Measurements from ENCODE around the gene TOLLIP. TPM values are rescaled to one million over a fixed set of nuclear protein-coding genes. Genes with fewer than 3 reads are reported as not detected.

The TOLLIP gene
- total and polyA plus RNA-seq, 9 of the 15 experiments (the other 6 are each of a cell fraction or from before 2014, with no cell fraction given), result 0.23 to 22.8 (median 7.1) TPM

DNA sequence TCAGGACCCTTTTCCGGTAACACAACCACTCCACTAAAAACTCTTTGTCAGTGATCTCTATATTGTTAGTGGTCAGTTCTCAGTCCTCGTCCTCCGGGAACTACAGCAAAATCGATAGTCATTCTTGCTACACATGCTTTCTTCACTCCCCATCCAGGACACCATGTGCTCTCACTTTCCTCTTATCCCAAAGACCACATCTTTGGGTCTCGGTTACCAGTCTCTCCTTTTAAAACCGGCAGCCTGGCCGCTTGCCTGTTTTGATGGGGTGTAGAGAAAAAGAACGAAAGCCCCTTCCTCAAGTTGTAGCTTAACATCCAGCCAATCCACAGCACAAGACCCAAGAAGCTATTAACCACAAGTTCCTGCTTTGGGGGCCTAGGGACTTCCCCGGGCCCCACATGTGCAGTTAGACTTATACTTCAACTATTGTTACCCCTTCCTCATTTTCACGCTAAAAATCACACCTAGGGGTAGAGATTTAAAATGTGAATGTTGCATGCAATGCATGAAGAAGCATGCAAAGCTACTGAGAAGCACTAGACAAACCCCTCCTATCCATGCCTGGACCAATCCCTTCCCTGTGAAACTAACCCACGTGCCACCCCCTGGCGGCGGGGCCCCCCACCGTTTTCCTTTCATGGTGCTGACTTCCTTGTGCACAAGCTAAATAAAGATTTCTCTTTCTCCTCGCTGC, 1.5 kb upstream of the TOLLIP start:
- BruUV-seq (replicated peaks), result no TSS peak
- CTCF ChIA-PET (ENCODE audit: low intra/inter-chr PET ratio), result no interaction called here
- Histone ChIP-seq H3K27ac (ENCODE audit: extremely low read depth, low read depth, low read length) (no peak overlapping the region), H3K27me3 (ENCODE audit: control insufficient read depth in 2 of 2, insufficient read depth in 2 of 2, low read length in 2 of 2) (no peaks in the 10 kb centered on the region; a peak in 2 of 5 replicates), H3K79me2 (ENCODE audit: control insufficient read depth, insufficient read depth, low read length) (peaks cover 15% of the 10 kb centered on the region), H3K4me3 (no peak overlapping the region), H3K36me3 (ENCODE audit: control insufficient read depth, insufficient read depth, low read length) (peaks cover 2% of the 10 kb centered on the region; the same call in 1 of the 3 replicates), H3K4me1 (replicated peaks in 1 of 2; ENCODE audit: control insufficient read depth in 2 of 2, insufficient read depth in 2 of 2, low read length in 2 of 2) (peaks cover 15 to 31% of the 10 kb centered on the region in 2 experiments), H3K4me2 (ENCODE audit: insufficient read depth, low read length) (no peak overlapping the region), H3K9ac (ENCODE audit: insufficient read depth in 1 of 2, low read depth in 2 of 2, low read length in 2 of 2) (no peak overlapping the region), H4K20me1 (replicated peaks; ENCODE audit: control insufficient read depth, insufficient read depth, low read length) (0 out of 2 replicates have a peak, but pooled peaks cover 5% of the 10 kb centered on the region), H3K9me3 (replicated peaks; ENCODE audit: control insufficient read depth, insufficient read depth, low read depth, low read length) (peaks cover 8% of the 10 kb centered on the region; the same call in 1 of the 2 replicates), H3K9me1 (ENCODE audit: control insufficient read depth, insufficient read depth, low read length) (peaks cover 6% of the 10 kb centered on the region), H2AFZ (ENCODE audit: low read depth, low read length) (no peak overlapping the region)
- 64% methylated on average over 13 of the region's 15 CpGs for WGBS (ENCODE audit: insufficient coverage, low coverage, missing lambda C conversion rate)
- no peak for ATAC-seq
- in situ Hi-C loops (cut with MboI), result no loop called here
- no peak for TF ChIP-seq ZNF316 (IDR thresholded peaks at IDR 0.05)
- TF ChIP-seq, protein P1, sequence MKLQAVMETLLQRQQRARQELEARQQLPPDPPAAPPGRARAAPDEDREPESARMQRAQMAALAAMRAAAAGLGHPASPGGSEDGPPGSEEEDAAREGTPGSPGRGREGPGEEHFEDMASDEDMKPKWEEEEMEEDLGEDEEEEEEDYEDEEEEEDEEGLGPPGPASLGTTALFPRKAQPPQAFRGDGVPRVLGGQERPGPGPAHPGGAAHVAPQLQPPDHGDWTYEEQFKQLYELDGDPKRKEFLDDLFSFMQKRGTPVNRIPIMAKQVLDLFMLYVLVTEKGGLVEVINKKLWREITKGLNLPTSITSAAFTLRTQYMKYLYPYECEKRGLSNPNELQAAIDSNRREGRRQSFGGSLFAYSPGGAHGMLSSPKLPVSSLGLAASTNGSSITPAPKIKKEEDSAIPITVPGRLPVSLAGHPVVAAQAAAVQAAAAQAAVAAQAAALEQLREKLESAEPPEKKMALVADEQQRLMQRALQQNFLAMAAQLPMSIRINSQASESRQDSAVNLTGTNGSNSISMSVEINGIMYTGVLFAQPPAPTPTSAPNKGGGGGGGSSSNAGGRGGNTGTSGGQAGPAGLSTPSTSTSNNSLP (IDR thresholded peaks at IDR 0.05; ENCODE audit: borderline replicate concordance, low read depth, low read length), result no peak
- TF ChIP-seq HNRNPUL1 (IDR thresholded peaks at IDR 0.05; ENCODE audit: low read length), result no peak
- no peak for TF ChIP-seq ZNF184 (CRISPR knock-in tag; IDR thresholded peaks at IDR 0.05)
- TF ChIP-seq CCNT2 (IDR thresholded peaks at IDR 0.05; ENCODE audit: borderline replicate concordance, extremely low read depth, insufficient read length, low read depth, low read length), result no peak
- TF ChIP-seq ZNF318 (IDR thresholded peaks at IDR 0.05; ENCODE audit: borderline replicate concordance in 1 of 2, low read depth in 1 of 2), result no peak
- no peak for TF ChIP-seq ELF2 (CRISPR knock-in tag; IDR thresholded peaks at IDR 0.05)
- TF ChIP-seq ZNF217 (CRISPR knock-in tag; IDR thresholded peaks at IDR 0.05), result no peak
- no peak for TF ChIP-seq ZC3H8 (IDR thresholded peaks at IDR 0.05)
- TF ChIP-seq CBFA2T2 (conservative IDR thresholded peaks at IDR 0.05), result no peak
- DNase-seq (ENCODE audit: extremely low read depth in 1 of 4, low spot score in 3 of 4), result no peak
- FAIRE-seq, result no peak
- POLR2A ChIA-PET, result interaction anchor here (0.9 kb wide), 1 partner anchor 9 kb away, joined by 3 read pairs; no protein-coding TSS in a partner anchor
- intact Hi-C loops (cut with micrococcal nuclease), result no loop called here

All from K562 (cell line).